Trophoblast cell (in vitro differentiated cells and primary cell): Measurements from ENCODE around the gene BAIAP2L1. TPM values are rescaled to one million over a fixed set of nuclear protein-coding genes. Genes with fewer than 3 reads are reported as not detected.
"Not testable (repeated sequence)": the region's sequence is repeated elsewhere in the genome, so short reads cannot be mapped to it uniquely, and the experiment has no call there.

ENCODE experiments used
- DNase-seq, 2 donors: peaks; one replicate each; pipeline ENCODE4 v3.0.0-alpha.2; 2016
- H2AFZ ChIP-seq: 2 replicates; pipeline ENCODE4 v1.6.1; 2013; ENCODE audit warnings: low read length, moderate library complexity, mild to moderate bottlenecking; ENCODE audit not compliant: insufficient read depth, poor library complexity
- H2AK5ac ChIP-seq: 2 replicates; pipeline ENCODE4 v1.6.1; 2013; ENCODE audit warnings: mild to moderate bottlenecking, low read length
- H2BK120ac ChIP-seq: 2 replicates; pipeline ENCODE4 v1.6.1; 2013; ENCODE audit warnings: low read length, mild to moderate bottlenecking, moderate library complexity; ENCODE audit not compliant: insufficient read depth, poor library complexity
- H2BK12ac ChIP-seq: 2 replicates; pipeline ENCODE4 v1.6.1; 2013; ENCODE audit warnings: mild to moderate bottlenecking, low read length, moderate library complexity
- H2BK5ac ChIP-seq: 2 replicates; pipeline ENCODE4 v1.6.1; 2013; ENCODE audit warnings: low read length, low read depth, moderate library complexity, mild to moderate bottlenecking; ENCODE audit not compliant: poor library complexity
- H3K14ac ChIP-seq: 2 replicates; pipeline ENCODE4 v1.6.1; 2013; ENCODE audit warnings: mild to moderate bottlenecking, low read length
- H3K18ac ChIP-seq: 2 replicates; pipeline ENCODE4 v1.6.1; 2013; ENCODE audit warnings: mild to moderate bottlenecking, low read length
- H3K23ac ChIP-seq: 2 replicates; pipeline ENCODE4 v1.6.1; 2013; ENCODE audit warnings: low read length
- H3K27ac ChIP-seq: 2 replicates; pipeline ENCODE4 v1.5.1; 2013; ENCODE audit warnings: low read depth, mild to moderate bottlenecking, inconsistent platforms, low read length, moderate library complexity
- H3K27me3 ChIP-seq: 2 replicates; pipeline ENCODE4 v1.6.1; 2013; ENCODE audit warnings: inconsistent platforms, mild to moderate bottlenecking, low read length, moderate library complexity; ENCODE audit not compliant: insufficient read depth
- H3K36me3 ChIP-seq, 2 experiments: 1 replicate in 1 of 2; 2 replicates in 1 of 2; pipeline ENCODE4 v1.6.1; 2013; ENCODE audit warnings: low read length in 2 of 2, mild to moderate bottlenecking in 2 of 2, moderate library complexity in 1 of 2; ENCODE audit not compliant: insufficient read depth in 2 of 2, control insufficient read depth in 1 of 2
- H3K4ac ChIP-seq: 2 replicates; pipeline ENCODE4 v1.6.1; 2013; ENCODE audit warnings: low read depth, mild to moderate bottlenecking, low read length, moderate library complexity
- H3K4me1 ChIP-seq, 2 experiments: 1 replicate in 1 of 2; 2 replicates in 1 of 2; pipeline ENCODE4 v1.6.1; 2013; ENCODE audit warnings: low read length in 2 of 2, mild to moderate bottlenecking in 2 of 2, moderate library complexity in 1 of 2; ENCODE audit not compliant: insufficient read depth in 2 of 2, control insufficient read depth in 1 of 2
- H3K4me2 ChIP-seq: 2 replicates; pipeline ENCODE4 v1.6.1; 2013; ENCODE audit warnings: inconsistent platforms, mild to moderate bottlenecking, low read length, moderate library complexity
- H3K4me3 ChIP-seq: 2 replicates; pipeline ENCODE4 v1.5.1; 2013; ENCODE audit warnings: mild to moderate bottlenecking, low read depth, low read length, inconsistent platforms
- H3K79me1 ChIP-seq: one replicate; pipeline ENCODE4 v1.6.1; 2013; ENCODE audit warnings: low read length
- H3K79me2 ChIP-seq: 2 replicates; pipeline ENCODE4 v1.6.1; 2013; ENCODE audit warnings: low read length, mild to moderate bottlenecking; ENCODE audit not compliant: control insufficient read depth, insufficient read depth, poor library complexity
- H3K9ac ChIP-seq: 2 replicates; pipeline ENCODE4 v1.6.1; 2013; ENCODE audit warnings: mild to moderate bottlenecking, low read length
- H3K9me3 ChIP-seq: 2 replicates; pipeline ENCODE4 v1.6.1; 2013; ENCODE audit warnings: low read depth, mild to moderate bottlenecking, control low read depth, inconsistent platforms, low read length; ENCODE audit not compliant: insufficient read depth
- H4K12ac ChIP-seq: 2 replicates; pipeline ENCODE4 v1.6.1; 2013; ENCODE audit warnings: low read depth, mild to moderate bottlenecking, low read length, moderate library complexity
- H4K8ac ChIP-seq: 2 replicates; pipeline ENCODE4 v1.6.1; 2013; ENCODE audit warnings: low read depth, mild to moderate bottlenecking, low read length, moderate library complexity
- H4K91ac ChIP-seq: one replicate; pipeline ENCODE4 v1.6.1; 2013; ENCODE audit warnings: low read depth, mild to moderate bottlenecking, low read length, moderate library complexity
- WGBS: extraction: QIAGEN DNeasy Blood & Tissue Kit; methylation state at CpG from one replicate; pipeline ENCODE4 v1.1.7; 2013; ENCODE audit warnings: missing lambda C conversion rate; ENCODE audit not compliant: insufficient read length, insufficient coverage; ENCODE audit errors: extremely low coverage; 5-methylcytosine and 5-hydroxymethylcytosine counted together
- polyA plus RNA-seq: library from polyadenylated mRNA; stranded (reverse); fragments of 200-250 nt; gene quantifications from 2 replicates; pipeline ENCODE4 v1.2.3, GENCODE V29; 2013

BAIAP2L1 gene, protein sequence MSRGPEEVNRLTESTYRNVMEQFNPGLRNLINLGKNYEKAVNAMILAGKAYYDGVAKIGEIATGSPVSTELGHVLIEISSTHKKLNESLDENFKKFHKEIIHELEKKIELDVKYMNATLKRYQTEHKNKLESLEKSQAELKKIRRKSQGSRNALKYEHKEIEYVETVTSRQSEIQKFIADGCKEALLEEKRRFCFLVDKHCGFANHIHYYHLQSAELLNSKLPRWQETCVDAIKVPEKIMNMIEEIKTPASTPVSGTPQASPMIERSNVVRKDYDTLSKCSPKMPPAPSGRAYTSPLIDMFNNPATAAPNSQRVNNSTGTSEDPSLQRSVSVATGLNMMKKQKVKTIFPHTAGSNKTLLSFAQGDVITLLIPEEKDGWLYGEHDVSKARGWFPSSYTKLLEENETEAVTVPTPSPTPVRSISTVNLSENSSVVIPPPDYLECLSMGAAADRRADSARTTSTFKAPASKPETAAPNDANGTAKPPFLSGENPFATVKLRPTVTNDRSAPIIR
- polyA plus RNA-seq: 43.3 and 44.5 TPM in 2 replicates

DNA sequence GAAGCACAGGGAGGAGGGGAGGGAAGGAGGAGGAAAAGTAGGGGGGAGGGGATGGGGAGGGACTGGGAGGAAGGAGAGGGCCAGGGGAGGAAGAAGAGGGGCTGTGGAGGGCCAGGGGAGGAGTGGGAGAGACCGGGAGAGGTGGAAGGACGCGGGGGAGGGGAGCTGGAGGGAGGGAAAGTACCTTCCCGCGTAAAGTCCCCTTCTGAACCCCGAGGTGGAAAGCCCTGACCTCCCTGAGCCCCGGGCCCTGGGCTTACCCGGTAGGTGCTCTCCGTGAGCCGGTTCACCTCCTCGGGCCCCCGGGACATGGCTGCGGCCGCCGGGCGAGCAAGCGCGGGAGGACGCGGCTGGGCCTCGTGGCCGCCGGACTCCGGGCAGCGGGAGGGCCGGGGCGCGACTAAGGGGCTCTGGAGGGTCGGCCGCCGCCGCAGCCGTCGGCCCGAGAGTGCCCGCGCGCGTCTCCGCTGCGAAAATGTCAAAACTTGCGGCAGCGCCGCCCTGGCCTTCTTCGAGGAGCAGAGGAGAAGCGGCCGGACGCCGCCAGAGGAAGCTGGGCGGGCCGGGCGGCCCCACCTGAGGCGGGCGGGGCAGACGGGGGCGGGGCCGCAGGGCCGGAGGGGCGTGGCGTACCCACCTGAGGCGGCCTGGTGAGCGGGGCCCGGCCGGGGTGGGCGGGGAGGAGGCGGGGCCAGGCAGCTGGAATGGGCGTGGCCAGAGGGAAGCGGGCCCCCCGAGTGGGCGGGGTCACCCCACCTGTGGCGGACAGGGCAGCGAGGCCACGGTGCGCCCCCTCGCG is at the start of gene BAIAP2L1:
Gene BAIAP2L1 (minus strand): TSS at position 549 of the 799 bp plus-strand sequence. CDS start 238 bp downstream, at position 311.
- DNase-seq: peak; percentile 92 to 96
- Histone ChIP-seq H4K8ac (peak within 1 kb of the TSS; percentile 84), H4K91ac (peak within 1 kb of the TSS; percentile 97), H3K4ac (peak within 1 kb of the TSS; percentile 93), H3K36me3 (no peaks in the 10 kb centered on the region), H3K4me2 (peak within 1 kb of the TSS; percentile 92), H3K14ac (peak within 1 kb of the TSS; percentile 98), H3K23ac (peak within 1 kb of the TSS; percentile 10), H3K4me1 (peaks cover 5 to 13% of the 10 kb centered on the region in 2 experiments), H3K79me1 (peaks cover 9% of the 10 kb centered on the region), H3K27ac (peak within 1 kb of the TSS; percentile 96), H3K18ac (peak within 1 kb of the TSS; percentile 96), H3K9me3 (no peaks in the 10 kb centered on the region), H3K9ac (peak within 1 kb of the TSS; percentile 80), H3K79me2 (peaks cover 16% of the 10 kb centered on the region), H2BK12ac (peak within 1 kb of the TSS; percentile 38), H2AFZ (peak within 1 kb of the TSS; percentile 69), H2BK5ac (peak within 1 kb of the TSS; percentile 94), H3K27me3 (no peaks in the 10 kb centered on the region), H4K12ac (peak within 1 kb of the TSS; percentile 60), H2BK120ac (peak within 1 kb of the TSS; percentile 94), H3K4me3 (peak within 1 kb of the TSS; percentile 84), H2AK5ac (peak within 1 kb of the TSS; percentile 65)
- no CpG with 5 or more reads among the region's 76 CpGs for WGBS

DNA sequence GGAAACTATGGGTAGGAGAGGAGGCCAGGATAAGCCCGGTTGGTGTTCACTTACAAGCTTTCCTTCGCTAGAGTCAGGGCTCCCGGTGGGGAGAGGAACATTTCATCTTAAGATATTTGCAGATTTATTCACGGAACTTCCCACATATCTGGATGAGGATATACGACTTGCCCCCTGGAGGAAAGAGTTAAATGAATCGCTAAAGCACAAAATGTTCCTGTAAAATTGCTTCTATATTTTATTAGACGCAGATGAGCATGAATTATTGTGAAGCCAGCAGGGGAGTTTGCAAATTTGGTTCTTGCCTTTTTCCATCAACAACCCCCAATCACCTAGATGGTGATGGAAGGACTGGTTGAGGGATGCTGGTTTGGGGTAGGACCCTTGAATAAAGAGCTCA is 47.9 kb upstream of the BAIAP2L1 start:
- H2BK120ac ChIP-seq: no peak overlapping the region
- no peak overlapping the region for H2BK5ac ChIP-seq

DNA sequence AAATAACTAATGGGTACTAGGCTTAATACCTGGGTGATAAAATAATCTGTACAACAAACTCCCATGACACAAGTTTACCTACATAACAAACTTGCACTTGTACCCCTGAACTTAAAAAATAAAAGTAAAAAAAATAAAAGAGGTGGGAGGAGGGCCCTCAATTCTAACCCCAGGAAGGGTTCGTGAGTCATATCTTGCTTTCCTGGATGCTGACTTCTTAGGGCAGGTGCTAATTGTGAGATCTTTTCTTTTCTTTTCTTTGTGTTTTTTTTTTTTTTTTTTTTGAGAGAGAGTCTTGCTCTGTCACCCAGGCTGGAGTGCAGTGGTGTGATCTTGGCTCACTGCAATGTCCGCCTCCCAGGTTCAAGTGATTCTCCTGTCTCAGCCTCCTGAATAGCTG is 40.1 kb upstream of the BAIAP2L1 start:
- H3K4me1 ChIP-seq: not testable (repeated sequence)

More for the DNA sequence above, 47.9 kb upstream of the BAIAP2L1 start:
- H4K91ac ChIP-seq: no peak overlapping the region
- no peak overlapping the region for H4K12ac ChIP-seq
- no peak overlapping the region for H3K18ac ChIP-seq
- WGBS: no CpG with 5 or more reads among the region's 7 CpGs
- no peak overlapping the region for H3K4me3 ChIP-seq
- no peak overlapping the region for H2AK5ac ChIP-seq
- no peak overlapping the region for H3K9ac ChIP-seq
- no peak overlapping the region for H4K8ac ChIP-seq
- H3K4me1 ChIP-seq: no peaks in the 10 kb centered on the region
- no peak overlapping the region for H3K4ac ChIP-seq
- no peak overlapping the region for H3K14ac ChIP-seq
- H3K79me1 ChIP-seq: no peaks in the 10 kb centered on the region
- no peak overlapping the region for H2AFZ ChIP-seq
- DNase-seq: no peak
- H3K4me2 ChIP-seq: no peak overlapping the region
- H3K36me3 ChIP-seq: no peaks in the 10 kb centered on the region
- peaks cover 8% of the 10 kb centered on the region for H3K9me3 ChIP-seq
- H3K23ac ChIP-seq: no peak overlapping the region
- no peaks in the 10 kb centered on the region for H3K27me3 ChIP-seq
- no peak overlapping the region for H3K27ac ChIP-seq
- no peak overlapping the region for H2BK12ac ChIP-seq
- H3K79me2 ChIP-seq: no peaks in the 10 kb centered on the region

GRCh38 chr7:98439484-98439883 is 38.6 kb upstream of the BAIAP2L1 start:
- Histone ChIP-seq H4K8ac (no peak overlapping the region), H2AFZ (no peak overlapping the region), H3K4ac (no peak overlapping the region), H3K4me3 (no peak overlapping the region), H2BK120ac (no peak overlapping the region), H3K27ac (no peak overlapping the region), H3K36me3 (no peaks in the 10 kb centered on the region), H4K12ac (no peak overlapping the region), H3K79me2 (no peaks in the 10 kb centered on the region), H3K4me1 (no peaks in the 10 kb centered on the region), H3K4me2 (no peak overlapping the region), H2AK5ac (no peak overlapping the region), H3K14ac (no peak overlapping the region), H3K18ac (no peak overlapping the region), H3K79me1 (no peaks in the 10 kb centered on the region), H2BK5ac (no peak overlapping the region), H3K9ac (no peak overlapping the region), H2BK12ac (no peak overlapping the region), H3K23ac (no peak overlapping the region), H4K91ac (no peak overlapping the region), H3K9me3 (peaks cover 5% of the 10 kb centered on the region), H3K27me3 (no peaks in the 10 kb centered on the region)
- WGBS: 4% methylated on average over 1 of the region's 2 CpGs
- no peak for DNase-seq

More for the DNA sequence above, 40.1 kb upstream of the BAIAP2L1 start:
- DNase-seq, H2AFZ ChIP-seq, H2BK12ac ChIP-seq, H3K79me2 ChIP-seq, H3K18ac ChIP-seq, H4K91ac ChIP-seq, H3K14ac ChIP-seq, H3K27ac ChIP-seq, H3K4me2 ChIP-seq, H3K4me3 ChIP-seq, H2BK120ac ChIP-seq, H3K4ac ChIP-seq, H3K9ac ChIP-seq, H2AK5ac ChIP-seq, H3K23ac ChIP-seq, H3K36me3 ChIP-seq, H3K79me1 ChIP-seq, H3K9me3 ChIP-seq, H4K8ac ChIP-seq, H4K12ac ChIP-seq, H2BK5ac ChIP-seq, H3K27me3 ChIP-seq: not testable (repeated sequence)
- WGBS: no CpG with 5 or more reads among the region's 2 CpGs
